ENCODE results near the gene ZNF76. TPM values are rescaled to one million over a fixed set of nuclear protein-coding genes. Genes with fewer than 3 reads are reported as not detected.

ZNF76 gene
- total and polyA plus RNA-seq, 2 of the 8 experiments (the other 6 are each of a cell fraction or from before 2014, with no cell fraction given): 17.9 to 23.9 TPM

DNA sequence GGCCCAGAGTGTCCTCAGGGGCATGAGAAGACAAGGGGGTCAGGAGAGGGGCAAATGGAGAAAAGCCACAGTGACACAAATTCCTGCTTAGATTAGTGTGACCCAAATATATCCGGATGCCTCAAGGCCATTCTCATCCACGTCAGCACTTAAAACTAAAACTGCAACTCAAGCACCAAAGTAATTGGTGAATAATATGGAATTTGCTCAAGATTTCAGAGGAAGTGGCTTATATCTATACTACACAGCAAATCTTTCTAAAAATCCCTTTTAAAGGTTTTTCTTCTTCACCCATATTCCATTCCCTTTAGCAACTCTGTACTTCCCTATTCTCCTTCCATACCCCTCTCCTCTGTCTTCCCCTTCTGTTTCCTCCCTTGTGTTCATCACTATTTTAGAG lies 53.3 kb downstream of the ZNF76 start:
- H3K23me2 ChIP-seq (ENCODE audit: low read depth, low read length): peaks cover 5% of the 10 kb centered on the region
- no peak overlapping the region for H2BK12ac ChIP-seq (ENCODE audit: low read depth, low read length)
- H3K56ac ChIP-seq (replicated peaks; ENCODE audit: insufficient read length, low read depth, low read length): no peak overlapping the region
- no peak overlapping the region for H3K4me2 ChIP-seq (ENCODE audit: insufficient read depth in 1 of 2, low read depth in 2 of 2, low read length in 2 of 2)
- no peak for FAIRE-seq
- no peak overlapping the region for H3K4ac ChIP-seq (replicated peaks; ENCODE audit: insufficient read length, low read depth, low read length)
- no peak overlapping the region for H3K4me3 ChIP-seq (ENCODE audit: extremely low read depth in 1 of 4, insufficient read depth in 2 of 4, low read depth in 3 of 4, low read length in 4 of 4)
- H2BK15ac ChIP-seq (ENCODE audit: low read length): no peak overlapping the region
- no peak overlapping the region for H4K91ac ChIP-seq (replicated peaks; ENCODE audit: insufficient read length, low read length)
- CTCF ChIA-PET (ENCODE audit: partially characterized antibody): interaction anchor here (0.9 to 21.2 kb wide), 5 partner anchors 10 to 48 kb away, joined by 3 to 358 read pairs (median 11); partner anchors contain the start of gene DEF6
- no peaks in the 10 kb centered on the region for H3K36me3 ChIP-seq (ENCODE audit: control insufficient read depth in 2 of 4, insufficient read depth in 4 of 4, low read length in 3 of 4)
- no peak overlapping the region for H3K27ac ChIP-seq (ENCODE audit: low read depth, low read length)
- H3K18ac ChIP-seq (ENCODE audit: extremely low read depth, low read length): no peak overlapping the region
- POLR2A ChIA-PET (ENCODE audit: partially characterized antibody): no interaction called here
- no peak overlapping the region for H2AK5ac ChIP-seq (ENCODE audit: low read depth, low read length)
- peaks cover 2 to 5% (median 4%) of the 10 kb centered on the region in 4 experiments for H3K4me1 ChIP-seq (replicated peaks in 1 of 4; ENCODE audit: control insufficient read depth in 3 of 4, insufficient read depth in 4 of 4, low read length in 3 of 4)
- WGBS, 2 experiments (ENCODE audit: extremely low coverage in 1 of 2, insufficient coverage in 1 of 2, insufficient read length in 1 of 2, insufficient replicate concordance in 2 of 2, low coverage in 1 of 2, low lambda C conversion rate in 2 of 2, missing lambda C conversion rate in 1 of 2): 45% methylated on average over 2 of the region's 2 CpGs; no CpG with 5 or more reads in 1 of the 2 experiments
- H2BK20ac ChIP-seq (ENCODE audit: low read length): no peak overlapping the region
- H3K14ac ChIP-seq (ENCODE audit: insufficient read length): no peak overlapping the region
- H4K20me1 ChIP-seq (replicated peaks in 1 of 2; ENCODE audit: control insufficient read depth in 1 of 2, insufficient read depth in 2 of 2, low read length in 2 of 2): peaks cover 0 to 1% of the 10 kb centered on the region in 2 experiments
- no peak overlapping the region; the same call in 1 of the 2 replicates for H4K8ac ChIP-seq (ENCODE audit: extremely low read depth, insufficient read depth, low read length)
- H4K5ac ChIP-seq (ENCODE audit: insufficient read length, low read depth, low read length): no peak overlapping the region
- no peak overlapping the region for H2BK5ac ChIP-seq (ENCODE audit: low read depth, low read length)
- H2AFZ ChIP-seq (ENCODE audit: low read length): no peak overlapping the region
- H3K9me3 ChIP-seq (ENCODE audit: insufficient read depth in 2 of 2, low read depth in 1 of 2, low read length in 1 of 2): no peaks in the 10 kb centered on the region
- peaks cover 3 to 15% (median 12%) of the 10 kb centered on the region in 4 experiments for H3K27me3 ChIP-seq (replicated peaks in 1 of 4; ENCODE audit: control insufficient read depth in 3 of 4, extremely low read depth in 1 of 4, insufficient read depth in 3 of 4, low read length in 3 of 4)
- H3K23ac ChIP-seq (ENCODE audit: insufficient read length): no peak overlapping the region
- no peak overlapping the region for H3K9ac ChIP-seq (replicated peaks in 1 of 4; ENCODE audit: extremely low read depth in 1 of 4, low read depth in 3 of 4, low read length in 3 of 4)
- H3K79me2 ChIP-seq (ENCODE audit: control insufficient read depth in 1 of 2, insufficient read depth in 2 of 2, low read length in 2 of 2): no peaks in the 10 kb centered on the region
- H2BK120ac ChIP-seq (replicated peaks; ENCODE audit: low read depth, low read length): no peak overlapping the region
- H3K79me1 ChIP-seq (ENCODE audit: low read depth, low read length): no peaks in the 10 kb centered on the region
- no peak for DNase-seq (ENCODE audit: low read depth in 1 of 2, low spot score in 2 of 2)
- TF ChIP-seq EZH2 (IDR thresholded peaks at IDR 0.05; ENCODE audit: low read depth, low read length, severe bottlenecking): no peak
- TF ChIP-seq TBP (IDR thresholded peaks at IDR 0.05; ENCODE audit: low read depth, low read length): no peak
- no peak for TF ChIP-seq FOSL1 (IDR thresholded peaks at IDR 0.05; ENCODE audit: insufficient read depth, low read depth, low read length)
- TF ChIP-seq CHD1 (IDR thresholded peaks at IDR 0.05; ENCODE audit: low read depth, low read length): no peak
- no peak for TF ChIP-seq CBX5 (IDR thresholded peaks at IDR 0.05; ENCODE audit: low read depth, low read length)
- no peak for TF ChIP-seq POLR2A (IDR thresholded peaks at IDR 0.05; ENCODE audit: control extremely low read depth in 1 of 2, low read depth in 2 of 2, low read length in 2 of 2)
- no peak for TF ChIP-seq EGR1 (IDR thresholded peaks at IDR 0.05; ENCODE audit: borderline replicate concordance, low read depth, low read length)
- no peak for TF ChIP-seq SRF (IDR thresholded peaks at IDR 0.05; ENCODE audit: low read depth, low read length)
- no peak for TF ChIP-seq BACH1 (IDR thresholded peaks at IDR 0.05; ENCODE audit: low read length)
- no peak for TF ChIP-seq TAF7 (optimal IDR thresholded peaks at IDR 0.05; ENCODE audit: borderline replicate concordance, low read depth, low read length)
- TF ChIP-seq KDM5A (IDR thresholded peaks at IDR 0.05; ENCODE audit: low read length): no peak
- no peak for TF ChIP-seq HDAC2 (IDR thresholded peaks at IDR 0.05; ENCODE audit: borderline replicate concordance in 1 of 2, low read depth in 2 of 2, low read length in 2 of 2)
- TF ChIP-seq SIRT6 (IDR thresholded peaks at IDR 0.05; ENCODE audit: low read length): no peak
- no peak for TF ChIP-seq NRF1 (IDR thresholded peaks at IDR 0.05; ENCODE audit: low read depth, low read length)
- TF ChIP-seq SIN3A (conservative IDR thresholded peaks at IDR 0.05 in 1 of 2, IDR thresholded peaks at IDR 0.05 in 1 of 2; ENCODE audit: low read depth in 1 of 2, low read length in 2 of 2): no peak
